CD14-positive monocyte (primary cell): ENCODE results near the gene RANBP17. TPM values are rescaled to one million over a fixed set of nuclear protein-coding genes. Genes with fewer than 3 reads are reported as not detected.

Source experiments
- DNase-seq, 3 donors: peaks; one replicate each; pipeline ENCODE4 v3.0.0-alpha.2; 2011 to 2022
- H2AFZ ChIP-seq: 2 replicates; pipeline ENCODE4 v1.6.0; 2012; ENCODE audit warnings: mild to moderate bottlenecking, low read depth, low read length, inconsistent platforms; ENCODE audit not compliant: insufficient read depth, poor library complexity, severe bottlenecking
- H3K27ac ChIP-seq, 2 donors: 1 replicate in 1 of 2; 2 replicates in 1 of 2; pipeline ENCODE4 v1.5.1; 2012 to 2013; ENCODE audit warnings: low read length in 2 of 2, control low read depth in 1 of 2, inconsistent platforms in 1 of 2, low read depth in 1 of 2, mild to moderate bottlenecking in 1 of 2
- H3K27me3 ChIP-seq, 2 donors: one replicate each; pipeline versions ENCODE4 v1.6.0 to v1.6.1; 2011 to 2013; ENCODE audit warnings: low read length in 2 of 2; ENCODE audit not compliant: control insufficient read depth in 2 of 2, insufficient read depth in 2 of 2
- H3K36me3 ChIP-seq, 2 donors: replicated peaks in 1 of 2; 1 replicate in 1 of 2; 2 replicates in 1 of 2; pipeline versions ENCODE4 v1.5.1 to v1.6.1; 2012 to 2013; ENCODE audit warnings: low read length in 2 of 2, control low read depth in 1 of 2, inconsistent platforms in 1 of 2, mild to moderate bottlenecking in 1 of 2; ENCODE audit not compliant: insufficient read depth in 2 of 2, control insufficient read depth in 1 of 2
- H3K4me1 ChIP-seq, 2 donors: 1 replicate in 1 of 2; 2 replicates in 1 of 2; pipeline versions ENCODE4 v1.5.1 to v1.6.1; 2012 to 2013; ENCODE audit warnings: low read length in 2 of 2, control low read depth in 1 of 2, inconsistent platforms in 1 of 2, mild to moderate bottlenecking in 1 of 2, moderate library complexity in 1 of 2; ENCODE audit not compliant: insufficient read depth in 2 of 2, control insufficient read depth in 1 of 2
- H3K4me2 ChIP-seq: replicated peaks from 2 replicates; pipeline ENCODE3; 2012; ENCODE audit warnings: low read length, moderate library complexity, mild to moderate bottlenecking; ENCODE audit not compliant: poor library complexity, severe bottlenecking; ENCODE audit errors: extremely low read depth
- H3K4me3 ChIP-seq, 3 experiments: fragments of 200-600 bp in 1 of 3; sonication (generic) in 1 of 3; replicated peaks in 1 of 3; 1 replicate in 2 of 3; 2 replicates in 1 of 3; pipeline ENCODE4 v1.5.1; 2011 to 2013; ENCODE audit warnings: low read length in 3 of 3, mild to moderate bottlenecking in 3 of 3, control low read depth in 2 of 3, low read depth in 2 of 3, inconsistent platforms in 1 of 3, moderate library complexity in 1 of 3
- H3K79me2 ChIP-seq: 2 replicates; pipeline ENCODE4 v1.6.0; 2012; ENCODE audit warnings: mild to moderate bottlenecking, control low read depth, inconsistent platforms, low read length, moderate library complexity; ENCODE audit not compliant: insufficient read depth
- H3K9ac ChIP-seq: 2 replicates; pipeline ENCODE4 v1.6.0; 2017; ENCODE audit warnings: low read length, mild to moderate bottlenecking; ENCODE audit not compliant: insufficient read depth, poor library complexity, severe bottlenecking
- H3K9me3 ChIP-seq, 2 donors: replicated peaks in 1 of 2; 1 replicate in 1 of 2; 2 replicates in 1 of 2; pipeline versions ENCODE4 v1.5.1 to v1.6.1; 2012 to 2013; ENCODE audit warnings: low read length in 2 of 2, control low read depth in 1 of 2; ENCODE audit not compliant: control insufficient read depth in 1 of 2, insufficient read depth in 1 of 2
- H4K20me1 ChIP-seq: 2 replicates; pipeline ENCODE4 v1.6.0; 2012; ENCODE audit warnings: mild to moderate bottlenecking, low read length, control low read depth, moderate library complexity; ENCODE audit not compliant: insufficient read depth
- H3K27ac Mint-ChIP-seq, 7 donors: one replicate each; pipeline ENCODE4 v1.8.0; 2020; ENCODE audit warnings: mild to moderate bottlenecking in 7 of 7, mixed read lengths in 7 of 7, moderate library complexity in 6 of 7, inconsistent platforms in 2 of 7
- H3K27me3 Mint-ChIP-seq, 3 donors: one replicate each; pipeline ENCODE4 v1.8.0; 2021 to 2022; ENCODE audit warnings: low read depth in 3 of 3, mild to moderate bottlenecking in 3 of 3, mixed read lengths in 3 of 3, moderate library complexity in 3 of 3, inconsistent platforms in 1 of 3
- H3K36me3 Mint-ChIP-seq, 2 donors: one replicate each; pipeline ENCODE4 v1.8.0; 2020; ENCODE audit warnings: mixed read lengths in 2 of 2, inconsistent platforms in 1 of 2, mild to moderate bottlenecking in 1 of 2
- H3K4me1 Mint-ChIP-seq: one replicate; pipeline ENCODE4 v1.8.0; 2020; ENCODE audit warnings: mild to moderate bottlenecking, mixed read lengths
- H3K4me3 Mint-ChIP-seq, 2 donors: one replicate each; pipeline ENCODE4 v1.8.0; 2020; ENCODE audit warnings: mild to moderate bottlenecking in 2 of 2, mixed read lengths in 2 of 2, moderate library complexity in 1 of 2
- H3K9me3 Mint-ChIP-seq, 7 donors: one replicate each; pipeline ENCODE4 v1.8.0; 2020 to 2022; ENCODE audit warnings: mixed read lengths in 7 of 7, mild to moderate bottlenecking in 6 of 7, moderate library complexity in 6 of 7, inconsistent platforms in 2 of 7
- WGBS: methylation state at CpG from one replicate; pipeline ENCODE4 v1.1.5; 2013; ENCODE audit warnings: missing lambda C conversion rate; ENCODE audit not compliant: insufficient coverage; 5-methylcytosine and 5-hydroxymethylcytosine counted together
- intact Hi-C, 2 donors: fragments of 100-400 bp; cut with micrococcal nuclease; formaldehyde crosslinking; loops; one replicate each; pipeline versions ENCODE4 v1.15.0 to v1.15.1; 2023
- polyA plus RNA-seq, 3 donors: library from polyadenylated mRNA; depleted of rRNA in 1 of 3; unstranded in 2 of 3; stranded (reverse) in 1 of 3; fragments of 300-500 nt in 2 of 3; fragments of >200 nt in 1 of 3; fragmentation: Illumina TruSeq in 2 of 3; gene quantifications; 1 replicate in 2 of 3; 2 replicates in 1 of 3; pipeline ENCODE4 v1.2.3, GENCODE V29; 2012 to 2021
- TF ChIP-seq, protein P1 (sequence below): fragments of 200-600 bp; IDR thresholded peaks from one replicate; pipeline ENCODE4 v1.8.0; 2022; ENCODE audit warnings: antibody characterized with exemption, mild to moderate bottlenecking

RANBP17 gene
- polyA plus RNA-seq, 3 donors = 0.07 to 0.13 TPM; not detected in 1

GRCh38 chr5:171192111-171192510 lies 330.3 kb downstream of the RANBP17 start:
- Histone ChIP-seq H3K4me1 (no peaks in the 10 kb centered on the region), H3K27me3 (no peaks in the 10 kb centered on the region), H3K36me3 (no peaks in the 10 kb centered on the region), H3K79me2 (no peaks in the 10 kb centered on the region), H3K4me2 (no peak overlapping the region), H4K20me1 (no peaks in the 10 kb centered on the region), H3K9me3 (no peaks in the 10 kb centered on the region), H2AFZ (no peak overlapping the region), H3K27ac (no peak overlapping the region), H3K4me3 (no peak overlapping the region), H3K9ac (no peak overlapping the region)
- no peaks in the 10 kb centered on the region for H3K4me1 Mint-ChIP-seq
- H3K27me3 Mint-ChIP-seq = no peaks in the 10 kb centered on the region
- no peak for DNase-seq
- intact Hi-C loops = no loop called here
- TF ChIP-seq, protein P1, sequence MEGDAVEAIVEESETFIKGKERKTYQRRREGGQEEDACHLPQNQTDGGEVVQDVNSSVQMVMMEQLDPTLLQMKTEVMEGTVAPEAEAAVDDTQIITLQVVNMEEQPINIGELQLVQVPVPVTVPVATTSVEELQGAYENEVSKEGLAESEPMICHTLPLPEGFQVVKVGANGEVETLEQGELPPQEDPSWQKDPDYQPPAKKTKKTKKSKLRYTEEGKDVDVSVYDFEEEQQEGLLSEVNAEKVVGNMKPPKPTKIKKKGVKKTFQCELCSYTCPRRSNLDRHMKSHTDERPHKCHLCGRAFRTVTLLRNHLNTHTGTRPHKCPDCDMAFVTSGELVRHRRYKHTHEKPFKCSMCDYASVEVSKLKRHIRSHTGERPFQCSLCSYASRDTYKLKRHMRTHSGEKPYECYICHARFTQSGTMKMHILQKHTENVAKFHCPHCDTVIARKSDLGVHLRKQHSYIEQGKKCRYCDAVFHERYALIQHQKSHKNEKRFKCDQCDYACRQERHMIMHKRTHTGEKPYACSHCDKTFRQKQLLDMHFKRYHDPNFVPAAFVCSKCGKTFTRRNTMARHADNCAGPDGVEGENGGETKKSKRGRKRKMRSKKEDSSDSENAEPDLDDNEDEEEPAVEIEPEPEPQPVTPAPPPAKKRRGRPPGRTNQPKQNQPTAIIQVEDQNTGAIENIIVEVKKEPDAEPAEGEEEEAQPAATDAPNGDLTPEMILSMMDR = no peak
- no peak overlapping the region for H3K27ac Mint-ChIP-seq
- no peak overlapping the region for H3K4me3 Mint-ChIP-seq
- no peaks in the 10 kb centered on the region for H3K9me3 Mint-ChIP-seq
- no CpG with 5 or more reads among the region's 1 CpG for WGBS
- no peaks in the 10 kb centered on the region for H3K36me3 Mint-ChIP-seq

DNA sequence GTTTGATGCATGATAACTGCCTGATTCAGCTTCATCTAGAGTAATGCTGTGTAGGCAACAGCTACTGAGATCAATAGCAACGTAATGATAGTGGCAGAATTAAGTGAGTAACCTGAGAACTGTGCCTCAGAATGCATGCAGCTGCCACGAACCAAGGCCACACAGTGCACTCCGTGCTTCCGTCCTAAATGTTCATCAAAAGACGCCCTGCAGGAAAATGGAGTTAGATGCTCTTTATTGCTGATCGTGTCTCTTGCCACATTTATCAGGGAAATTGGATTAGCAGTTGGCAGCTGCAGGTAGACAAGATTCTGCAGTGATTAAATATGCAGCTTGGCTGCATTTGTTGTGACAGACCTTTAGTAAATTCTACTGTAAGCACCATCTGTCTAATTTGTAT lies 339.5 kb downstream of the RANBP17 start:
- peaks cover 0 to 1% (median 0%) of the 10 kb centered on the region in 3 donors for H3K27me3 Mint-ChIP-seq

More for the DNA sequence above, 339.5 kb downstream of the RANBP17 start:
- H3K27ac Mint-ChIP-seq = no peak overlapping the region
- Histone ChIP-seq H2AFZ (no peak overlapping the region), H3K4me2 (no peak overlapping the region), H3K27me3 (no peaks in the 10 kb centered on the region), H3K79me2 (no peaks in the 10 kb centered on the region), H3K36me3 (no peaks in the 10 kb centered on the region), H3K4me3 (no peak overlapping the region), H3K27ac (no peak overlapping the region), H4K20me1 (no peaks in the 10 kb centered on the region), H3K9me3 (no peaks in the 10 kb centered on the region), H3K4me1 (no peaks in the 10 kb centered on the region), H3K9ac (no peak overlapping the region)
- H3K36me3 Mint-ChIP-seq = no peaks in the 10 kb centered on the region
- DNase-seq = no peak
- intact Hi-C loops = no loop called here
- no peaks in the 10 kb centered on the region for H3K4me1 Mint-ChIP-seq
- H3K9me3 Mint-ChIP-seq = no peaks in the 10 kb centered on the region
- H3K4me3 Mint-ChIP-seq = no peak overlapping the region
- TF ChIP-seq, protein P1 = no peak
- 89% methylated on average over 6 of the region's 6 CpGs for WGBS
